CD4-positive, alpha-beta T cell treated with Interleukin-2 at 100 ng/mL for 4 hours (primary cell): ENCODE data around the gene ZNF688.
"Not testable (repeated sequence)": the region's sequence is repeated elsewhere in the genome, so short reads cannot be mapped to it uniquely, and the experiment has no call there.

Experiments used
- DNase-seq: peaks from one replicate; pipeline ENCODE4 v3.0.0-alpha.2; 2020; ENCODE audit warnings: low spot score

The ZNF688 gene

GRCh38 chr16:30557707-30557956 is 13.9 kb downstream of the ZNF688 start:
- no peak for DNase-seq

- no peak for DNase-seq
These were observed 15.4 kb downstream of the ZNF688 start for GRCh38 chr16:30556125-30556473.

- no peak for DNase-seq
These were observed 16.0 kb downstream of the ZNF688 start for GRCh38 chr16:30555315-30556124.

GRCh38 chr16:30554557-30555314 is 16.8 kb downstream of the ZNF688 start:
- DNase-seq, result no peak

GRCh38 chr16:30553393-30553899 is 18.1 kb downstream of the ZNF688 start:
- no peak for DNase-seq

GRCh38 chr16:30552956-30553355 is 18.6 kb downstream of the ZNF688 start:
- DNase-seq, result no peak

- DNase-seq, result peak; percentile 83
These were observed 19.7 kb downstream of the ZNF688 start for GRCh38 chr16:30551781-30552180.

GRCh38 chr16:30548416-30549253 is 22.9 kb downstream of the ZNF688 start:
- DNase-seq, result no peak

- DNase-seq, result no peak
These were observed 25.4 kb downstream of the ZNF688 start for GRCh38 chr16:30546115-30546514.

GRCh38 chr16:30543067-30543466 is 28.4 kb downstream of the ZNF688 start:
- DNase-seq, result no peak

- no peak for DNase-seq
These were observed 29.8 kb downstream of the ZNF688 start for GRCh38 chr16:30541502-30542329.

- not testable (repeated sequence) for DNase-seq
These were observed 30.5 kb downstream of the ZNF688 start for GRCh38 chr16:30540916-30541464.

GRCh38 chr16:30539986-30540526 is 31.5 kb downstream of the ZNF688 start:
- not testable (repeated sequence) for DNase-seq

GRCh38 chr16:30539000-30539964 is 32.2 kb downstream of the ZNF688 start:
- DNase-seq, result no peak

- not testable (repeated sequence) for DNase-seq
These were observed 35.0 kb downstream of the ZNF688 start for GRCh38 chr16:30536391-30537024.

GRCh38 chr16:30535777-30536190 is 35.7 kb downstream of the ZNF688 start:
- DNase-seq, result peak; percentile 58

- peak; percentile 65 for DNase-seq
These were observed 36.3 kb downstream of the ZNF688 start for GRCh38 chr16:30535106-30535776.

- peak; percentile 93 for DNase-seq
These were observed 37.0 kb downstream of the ZNF688 start, which contains the start of gene ZNF747 for GRCh38 chr16:30534368-30535105. ZNF747 (minus strand) TSS chr16:30534858; CDS start chr16:30534679, 179 bp downstream.
